ENCODE data around the gene IGSF9.
"Not testable (repeated sequence)": the region's sequence is repeated elsewhere in the genome, so short reads cannot be mapped to it uniquely, and the experiment has no call there.

The IGSF9 gene

DNA sequence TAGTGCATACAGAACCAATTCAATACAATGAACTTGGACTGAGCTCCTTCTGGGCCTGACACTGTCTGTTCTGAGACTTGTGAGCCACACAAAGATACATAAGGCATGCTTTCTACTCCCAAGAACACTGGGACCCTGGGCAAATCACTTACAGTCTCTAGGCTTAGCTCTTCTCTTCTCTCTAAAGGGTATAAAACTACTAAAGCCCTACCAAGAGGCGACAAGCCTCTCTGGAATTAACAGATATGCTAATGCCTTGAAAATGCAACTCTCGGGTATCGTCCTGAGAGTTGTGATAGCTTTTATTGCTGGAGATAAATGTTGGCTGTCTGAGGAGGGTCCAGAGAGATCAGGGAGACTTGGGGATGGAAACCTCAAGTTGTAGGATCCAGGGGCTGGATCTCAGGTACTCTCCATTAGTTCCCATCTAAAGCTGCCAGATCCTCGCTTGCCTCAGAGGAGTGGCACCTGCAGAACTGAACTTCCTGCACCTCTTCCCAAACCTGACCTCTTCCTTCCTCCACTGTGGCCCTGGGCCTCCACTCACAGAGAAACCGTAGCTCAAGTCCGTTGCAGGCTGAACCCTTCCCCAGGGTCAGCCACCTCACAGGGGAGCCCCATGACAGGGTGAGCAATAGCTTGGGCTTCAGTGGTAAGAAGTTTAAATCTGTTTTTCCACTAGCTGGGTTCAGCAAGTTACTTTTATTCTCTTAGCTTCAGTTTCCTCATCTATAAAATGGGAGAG, 33.9 kb downstream of the IGSF9 start:
- Histone ChIP-seq H3K79me2 (ENCODE audit: low read length) (no peaks in the 10 kb centered on the region), H3K9me3 (ENCODE audit: insufficient read depth, low read length) (no peaks in the 10 kb centered on the region), H3K27ac (ENCODE audit: low read length) (no peak overlapping the region), H3K27me3 (ENCODE audit: low read depth, low read length) (no peaks in the 10 kb centered on the region), H3K4me1 (ENCODE audit: low read length) (peaks cover 21% of the 10 kb centered on the region), H3K36me3 (replicated peaks; ENCODE audit: low read depth, low read length) (peaks cover 18% of the 10 kb centered on the region), H2AFZ (ENCODE audit: low read depth, low read length) (no peak overlapping the region), H3K4me3 (ENCODE audit: low read length) (no peak overlapping the region), H3K4me2 (ENCODE audit: low read length) (no peak overlapping the region), H4K20me1 (ENCODE audit: insufficient read depth, low read length) (peaks cover 18% of the 10 kb centered on the region), H3K9ac (ENCODE audit: low read length) (no peak overlapping the region)
- TF ChIP-seq EZH2phosphoT487 (IDR thresholded peaks at IDR 0.05; ENCODE audit: low read depth): no peak
- TF ChIP-seq, protein P1, sequence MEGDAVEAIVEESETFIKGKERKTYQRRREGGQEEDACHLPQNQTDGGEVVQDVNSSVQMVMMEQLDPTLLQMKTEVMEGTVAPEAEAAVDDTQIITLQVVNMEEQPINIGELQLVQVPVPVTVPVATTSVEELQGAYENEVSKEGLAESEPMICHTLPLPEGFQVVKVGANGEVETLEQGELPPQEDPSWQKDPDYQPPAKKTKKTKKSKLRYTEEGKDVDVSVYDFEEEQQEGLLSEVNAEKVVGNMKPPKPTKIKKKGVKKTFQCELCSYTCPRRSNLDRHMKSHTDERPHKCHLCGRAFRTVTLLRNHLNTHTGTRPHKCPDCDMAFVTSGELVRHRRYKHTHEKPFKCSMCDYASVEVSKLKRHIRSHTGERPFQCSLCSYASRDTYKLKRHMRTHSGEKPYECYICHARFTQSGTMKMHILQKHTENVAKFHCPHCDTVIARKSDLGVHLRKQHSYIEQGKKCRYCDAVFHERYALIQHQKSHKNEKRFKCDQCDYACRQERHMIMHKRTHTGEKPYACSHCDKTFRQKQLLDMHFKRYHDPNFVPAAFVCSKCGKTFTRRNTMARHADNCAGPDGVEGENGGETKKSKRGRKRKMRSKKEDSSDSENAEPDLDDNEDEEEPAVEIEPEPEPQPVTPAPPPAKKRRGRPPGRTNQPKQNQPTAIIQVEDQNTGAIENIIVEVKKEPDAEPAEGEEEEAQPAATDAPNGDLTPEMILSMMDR (IDR thresholded peaks at IDR 0.05; ENCODE audit: low read depth, low read length): no peak

GRCh38 chr1:159908031-159908940, 37.1 kb downstream of the IGSF9 start:
- H3K4me2 ChIP-seq (ENCODE audit: low read length): no peak overlapping the region
- no peaks in the 10 kb centered on the region for H3K9me3 ChIP-seq (ENCODE audit: insufficient read depth, low read length)
- peaks cover 21% of the 10 kb centered on the region for H3K4me1 ChIP-seq (ENCODE audit: low read length)
- peaks cover 3% of the 10 kb centered on the region for H3K36me3 ChIP-seq (replicated peaks; ENCODE audit: low read depth, low read length)
- TF ChIP-seq EZH2phosphoT487 (IDR thresholded peaks at IDR 0.05; ENCODE audit: low read depth): no peak
- TF ChIP-seq, protein P1 (IDR thresholded peaks at IDR 0.05; ENCODE audit: low read depth, low read length): no peak
- H3K27me3 ChIP-seq (ENCODE audit: low read depth, low read length): no peaks in the 10 kb centered on the region
- H4K20me1 ChIP-seq (ENCODE audit: insufficient read depth, low read length): 0 out of 2 replicates have a peak, but pooled peaks cover under 1% of the 10 kb centered on the region
- H3K27ac ChIP-seq (ENCODE audit: low read length): no peak overlapping the region
- H3K9ac ChIP-seq (ENCODE audit: low read length): no peak overlapping the region
- no peak overlapping the region for H3K4me3 ChIP-seq (ENCODE audit: low read length)
- no peaks in the 10 kb centered on the region for H3K79me2 ChIP-seq (ENCODE audit: low read length)
- no peak overlapping the region for H2AFZ ChIP-seq (ENCODE audit: low read depth, low read length)

- Histone ChIP-seq H3K36me3 (replicated peaks; ENCODE audit: low read depth, low read length) (no peaks in the 10 kb centered on the region), H3K4me2 (ENCODE audit: low read length) (no peak overlapping the region), H3K4me1 (ENCODE audit: low read length) (peaks cover 21% of the 10 kb centered on the region), H3K4me3 (ENCODE audit: low read length) (no peak overlapping the region), H3K9ac (ENCODE audit: low read length) (no peak overlapping the region), H3K27me3 (ENCODE audit: low read depth, low read length) (no peaks in the 10 kb centered on the region), H4K20me1 (ENCODE audit: insufficient read depth, low read length) (no peaks in the 10 kb centered on the region), H3K9me3 (ENCODE audit: insufficient read depth, low read length) (no peaks in the 10 kb centered on the region), H3K79me2 (ENCODE audit: low read length) (no peaks in the 10 kb centered on the region), H3K27ac (ENCODE audit: low read length) (no peak overlapping the region), H2AFZ (ENCODE audit: low read depth, low read length) (no peak overlapping the region)
- TF ChIP-seq, protein P1 (IDR thresholded peaks at IDR 0.05; ENCODE audit: low read depth, low read length): no peak
These were observed 38.5 kb downstream of the IGSF9 start for GRCh38 chr1:159906960-159907359.

DNA sequence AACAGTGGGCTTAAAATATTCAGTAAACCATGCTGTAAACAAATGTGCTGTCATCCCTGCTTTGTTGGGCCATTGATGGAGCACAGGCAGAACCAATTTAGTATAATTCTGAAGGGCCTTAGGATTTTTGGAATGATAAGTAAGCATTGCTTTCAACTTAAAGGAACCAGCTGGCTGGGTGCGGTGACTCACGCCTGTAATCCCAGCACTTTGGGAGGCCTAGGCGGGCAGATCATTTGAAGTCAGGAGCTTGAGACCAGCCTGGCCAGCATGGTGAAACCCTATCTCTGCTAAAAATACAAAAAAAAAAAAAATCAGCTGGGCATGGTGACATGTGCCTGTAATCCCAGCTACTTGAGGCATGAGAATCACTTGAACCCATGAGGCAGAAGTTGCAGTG, 41.4 kb downstream of the IGSF9 start:
- H3K4me3 ChIP-seq (ENCODE audit: low read length); H2AFZ ChIP-seq (ENCODE audit: low read depth, low read length); H3K27me3 ChIP-seq (ENCODE audit: low read depth, low read length); H3K9me3 ChIP-seq (ENCODE audit: insufficient read depth, low read length); H3K36me3 ChIP-seq (replicated peaks; ENCODE audit: low read depth, low read length); H4K20me1 ChIP-seq (ENCODE audit: insufficient read depth, low read length); H3K79me2 ChIP-seq (ENCODE audit: low read length); H3K4me1 ChIP-seq (ENCODE audit: low read length); H3K27ac ChIP-seq (ENCODE audit: low read length); H3K4me2 ChIP-seq (ENCODE audit: low read length); H3K9ac ChIP-seq (ENCODE audit: low read length): not testable (repeated sequence)
